Natural killer cell (primary cell): Measurements from ENCODE around the gene CNTFR. TPM values are rescaled to one million over a fixed set of nuclear protein-coding genes. Genes with fewer than 3 reads are reported as not detected.
A peak's percentile ranks its signal among the peaks of the same experiment; 100 is the strongest.

Source experiments
- ATAC-seq, 3 donors: fragments of 150-1000 bp in 2 of 3; fragments of 200-7000 bp in 1 of 3; cut with Tn5 transposase; 1 replicate in 1 of 3; 2 replicates in 2 of 3; pipeline ENCODE4 v1.10.0; 2021; ENCODE audit warnings: mild to moderate bottlenecking in 2 of 3, moderate library complexity in 2 of 3
- DNase-seq, 2 donors: peaks; one replicate each; pipeline versions ENCODE4 v3.0.0 to v3.0.0-alpha.2; 2013 to 2021; ENCODE audit warnings: mixed read lengths in 1 of 2
- H3K27ac ChIP-seq: one replicate; pipeline ENCODE4 v1.5.1; 2013; ENCODE audit warnings: mild to moderate bottlenecking, low read length
- H3K27me3 ChIP-seq: one replicate; pipeline ENCODE4 v1.6.1; 2013; ENCODE audit warnings: low read length; ENCODE audit not compliant: control insufficient read depth, insufficient read depth
- H3K36me3 ChIP-seq: one replicate; pipeline ENCODE4 v1.6.1; 2013; ENCODE audit warnings: low read length; ENCODE audit not compliant: control insufficient read depth, insufficient read depth
- H3K4me1 ChIP-seq: one replicate; pipeline ENCODE4 v1.6.1; 2013; ENCODE audit warnings: low read length; ENCODE audit not compliant: control insufficient read depth, insufficient read depth
- H3K4me3 ChIP-seq: one replicate; pipeline ENCODE4 v1.5.1; 2013; ENCODE audit warnings: low read length
- H3K9me3 ChIP-seq: one replicate; pipeline ENCODE4 v1.6.1; 2013; ENCODE audit warnings: low read length; ENCODE audit not compliant: control insufficient read depth, insufficient read depth
- H3K27ac Mint-ChIP-seq, 2 donors: one replicate each; pipeline ENCODE4 v1.8.0; 2022; ENCODE audit warnings: mild to moderate bottlenecking in 2 of 2, mixed read lengths in 2 of 2, moderate library complexity in 1 of 2
- H3K27me3 Mint-ChIP-seq, 2 donors: one replicate each; pipeline ENCODE4 v1.8.0; 2022; ENCODE audit warnings: low read depth in 2 of 2, mixed read lengths in 2 of 2
- H3K36me3 Mint-ChIP-seq: one replicate; pipeline ENCODE4 v1.8.0; 2022; ENCODE audit warnings: mixed read lengths
- H3K4me1 Mint-ChIP-seq, 2 donors: one replicate each; pipeline ENCODE4 v1.8.0; 2022; ENCODE audit warnings: mixed read lengths in 2 of 2
- H3K4me3 Mint-ChIP-seq: one replicate; pipeline ENCODE4 v1.8.0; 2022; ENCODE audit warnings: mild to moderate bottlenecking, moderate library complexity, mixed read lengths
- H3K9me3 Mint-ChIP-seq, 2 donors: one replicate each; pipeline ENCODE4 v1.8.0; 2022; ENCODE audit warnings: mixed read lengths in 2 of 2
- CTCF ChIP-seq: fragments of 200-600 bp; IDR thresholded peaks from one replicate; pipeline ENCODE4 v1.8.0; 2022; ENCODE audit warnings: antibody characterized with exemption
- WGBS: methylation state at CpG from one replicate; pipeline ENCODE4 v1.1.7; 2013; ENCODE audit warnings: missing lambda C conversion rate; ENCODE audit not compliant: insufficient coverage; 5-methylcytosine and 5-hydroxymethylcytosine counted together
- intact Hi-C: fragments of 100-400 bp; cut with micrococcal nuclease; formaldehyde crosslinking; loops from one replicate; pipeline ENCODE4 v1.14.2; 2022
- total RNA-seq, 4 donors: library from RNA; stranded (reverse); fragments of 120-200 nt in 1 of 4; gene quantifications; one replicate each; pipeline versions ENCODE4 v1.2.3 to v1.2.4, GENCODE V29; 2013 to 2022

The CNTFR gene
- total RNA-seq, 3 donors from 2014 or later (not counting 1 experiment from before 2014, with no cell fraction given), result not detected

GRCh38 chr9:34633851-34634550, 44.5 kb upstream of the CNTFR start:
- H3K27me3 Mint-ChIP-seq, result peaks cover 18 to 19% of the 10 kb centered on the region in 2 donors
- Histone ChIP-seq H3K27me3 (peaks cover 11% of the 10 kb centered on the region), H3K4me1 (peaks cover 34% of the 10 kb centered on the region), H3K4me3 (no peak overlapping the region), H3K9me3 (no peaks in the 10 kb centered on the region), H3K36me3 (peaks cover 5% of the 10 kb centered on the region), H3K27ac (no peak overlapping the region)
- 31% methylated on average over 3 of the region's 3 CpGs for WGBS
- no peaks in the 10 kb centered on the region for H3K36me3 Mint-ChIP-seq
- intact Hi-C loops, result loop anchor here (1.0 kb wide), 4 partner anchors 14 to 197 kb away; partner anchors contain the start of gene DCTN3
- peak; percentile 87 for TF ChIP-seq CTCF
- H3K27ac Mint-ChIP-seq, result no peak overlapping the region
- H3K9me3 Mint-ChIP-seq, result no peaks in the 10 kb centered on the region
- ATAC-seq, result peak; percentile 27 to 48 (median 28)
- peak overlapping the region; percentile 35 for H3K4me3 Mint-ChIP-seq
- DNase-seq, result peak; percentile 71 to 87
- peaks cover 22 to 46% of the 10 kb centered on the region in 2 donors for H3K4me1 Mint-ChIP-seq

- no peak overlapping the region for H3K27ac ChIP-seq
- Mint-ChIP-seq H3K4me3 (no peak overlapping the region), H3K27me3 (peaks cover 24 to 27% of the 10 kb centered on the region in 2 donors), H3K9me3 (no peaks in the 10 kb centered on the region), H3K27ac (no peak overlapping the region), H3K36me3 (peaks cover 7% of the 10 kb centered on the region), H3K4me1 (peaks cover 22 to 45% of the 10 kb centered on the region in 2 donors)
- DNase-seq (no peak), ATAC-seq (no peak)
- peaks cover 11% of the 10 kb centered on the region for H3K27me3 ChIP-seq
- no peaks in the 10 kb centered on the region for H3K9me3 ChIP-seq
- peaks cover 5% of the 10 kb centered on the region for H3K36me3 ChIP-seq
- intact Hi-C loops, result no loop called here
- TF ChIP-seq CTCF, result no peak
- 89% methylated on average over 4 of the region's 5 CpGs for WGBS
- peaks cover 34% of the 10 kb centered on the region for H3K4me1 ChIP-seq
- H3K4me3 ChIP-seq, result no peak overlapping the region
Measured at GRCh38 chr9:34633166-34633565, 43.6 kb upstream of the CNTFR start.

- intact Hi-C loops, result no loop called here
- H3K4me3 Mint-ChIP-seq, result peak overlapping the region; percentile 43
- peaks cover 18 to 28% of the 10 kb centered on the region in 2 donors for H3K4me1 Mint-ChIP-seq
- Histone ChIP-seq H3K36me3 (peaks cover 4% of the 10 kb centered on the region), H3K4me1 (peaks cover 12% of the 10 kb centered on the region), H3K4me3 (no peak overlapping the region), H3K27ac (no peak overlapping the region), H3K9me3 (no peaks in the 10 kb centered on the region), H3K27me3 (peaks cover 33% of the 10 kb centered on the region)
- WGBS, result 56% methylated on average over 5 of the region's 5 CpGs
- DNase-seq (no peak), ATAC-seq (no peak)
- peaks cover 44 to 51% of the 10 kb centered on the region in 2 donors for H3K27me3 Mint-ChIP-seq
- no peaks in the 10 kb centered on the region for H3K9me3 Mint-ChIP-seq
- no peak for TF ChIP-seq CTCF
- peaks cover 8% of the 10 kb centered on the region for H3K36me3 Mint-ChIP-seq
- H3K27ac Mint-ChIP-seq, result peak overlapping the region in 1 of 2 donors; percentile 25
Measured at GRCh38 chr9:34630402-34631154, 41.1 kb upstream of the CNTFR start.
